NB4 (cell line): Measurements from ENCODE around the gene ZFP3.
"Not testable (repeated sequence)": the region's sequence is repeated elsewhere in the genome, so short reads cannot be mapped to it uniquely, and the experiment has no call there.

Experiments
- DNase-seq: peaks from one replicate; pipeline ENCODE4 v3.0.0; 2010; ENCODE audit warnings: low read depth
- H3K4me3 ChIP-seq: one replicate; pipeline ENCODE4 v1.5.1; 2011; ENCODE audit warnings: mild to moderate bottlenecking, low read depth, low read length, moderate library complexity
- MYC ChIP-seq: IDR thresholded peaks from 2 replicates; pipeline ENCODE4 v1.6.1; 2011; ENCODE audit warnings: low read depth, low read length
- POLR2A ChIP-seq: IDR thresholded peaks from 2 replicates; pipeline ENCODE4 v1.6.1; 2011; ENCODE audit warnings: mild to moderate bottlenecking; ENCODE audit not compliant: insufficient read length; ENCODE audit errors: extremely low read depth
- TF ChIP-seq, protein P1 (sequence below): IDR thresholded peaks from one replicate; pipeline ENCODE4 v1.5.1; 2012; ENCODE audit warnings: low read depth, low read length
- TF ChIP-seq, protein P2 (sequence below): IDR thresholded peaks from 2 replicates; pipeline ENCODE4 v1.6.1; 2011; ENCODE audit warnings: low read depth, low read length

ZFP3 gene

DNA sequence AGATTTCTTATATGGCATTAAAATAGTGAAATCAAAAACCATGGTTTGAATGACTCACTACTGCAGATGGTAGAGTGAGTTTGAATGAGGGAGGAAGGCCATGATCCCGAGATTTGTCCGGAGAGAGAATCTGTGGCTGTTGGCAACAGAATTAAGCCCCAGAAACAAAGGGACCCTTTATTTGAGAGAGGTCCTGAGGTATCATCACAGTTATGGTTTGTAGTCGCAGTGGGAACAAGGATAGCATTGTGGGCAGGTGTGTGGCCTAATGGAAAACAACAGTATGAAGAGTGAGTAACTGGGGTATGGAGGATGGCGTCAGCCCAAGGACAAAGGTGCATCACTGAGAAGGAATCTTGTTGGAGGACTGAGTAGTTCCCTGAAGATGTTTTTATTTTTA, 8.5 kb upstream of the ZFP3 start:
- H3K4me3 ChIP-seq, result no peak overlapping the region
- DNase-seq, result no peak
- TF ChIP-seq, protein P1, sequence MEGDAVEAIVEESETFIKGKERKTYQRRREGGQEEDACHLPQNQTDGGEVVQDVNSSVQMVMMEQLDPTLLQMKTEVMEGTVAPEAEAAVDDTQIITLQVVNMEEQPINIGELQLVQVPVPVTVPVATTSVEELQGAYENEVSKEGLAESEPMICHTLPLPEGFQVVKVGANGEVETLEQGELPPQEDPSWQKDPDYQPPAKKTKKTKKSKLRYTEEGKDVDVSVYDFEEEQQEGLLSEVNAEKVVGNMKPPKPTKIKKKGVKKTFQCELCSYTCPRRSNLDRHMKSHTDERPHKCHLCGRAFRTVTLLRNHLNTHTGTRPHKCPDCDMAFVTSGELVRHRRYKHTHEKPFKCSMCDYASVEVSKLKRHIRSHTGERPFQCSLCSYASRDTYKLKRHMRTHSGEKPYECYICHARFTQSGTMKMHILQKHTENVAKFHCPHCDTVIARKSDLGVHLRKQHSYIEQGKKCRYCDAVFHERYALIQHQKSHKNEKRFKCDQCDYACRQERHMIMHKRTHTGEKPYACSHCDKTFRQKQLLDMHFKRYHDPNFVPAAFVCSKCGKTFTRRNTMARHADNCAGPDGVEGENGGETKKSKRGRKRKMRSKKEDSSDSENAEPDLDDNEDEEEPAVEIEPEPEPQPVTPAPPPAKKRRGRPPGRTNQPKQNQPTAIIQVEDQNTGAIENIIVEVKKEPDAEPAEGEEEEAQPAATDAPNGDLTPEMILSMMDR, result no peak
- TF ChIP-seq, protein P2, sequence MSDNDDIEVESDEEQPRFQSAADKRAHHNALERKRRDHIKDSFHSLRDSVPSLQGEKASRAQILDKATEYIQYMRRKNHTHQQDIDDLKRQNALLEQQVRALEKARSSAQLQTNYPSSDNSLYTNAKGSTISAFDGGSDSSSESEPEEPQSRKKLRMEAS, result no peak
- TF ChIP-seq POLR2A, result no peak
- no peak for TF ChIP-seq MYC

DNA sequence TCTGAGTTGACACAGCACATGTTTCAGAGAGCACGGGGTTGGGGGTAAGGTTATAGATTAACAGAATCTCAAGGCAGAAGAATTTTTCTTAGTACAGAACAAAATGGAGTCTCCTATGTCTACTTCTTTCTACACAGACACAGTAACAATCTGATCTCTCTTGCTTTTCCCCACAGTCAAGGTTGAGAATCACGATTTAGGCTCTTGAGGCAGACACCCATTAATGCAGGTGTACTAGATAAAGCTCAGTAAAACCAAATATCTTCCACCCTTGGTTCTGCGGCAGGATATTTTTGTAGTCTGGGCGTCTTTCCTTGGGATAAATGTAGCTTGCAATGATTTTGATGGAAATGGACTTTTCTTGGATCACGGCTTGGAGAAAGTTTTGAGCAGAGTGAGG, 2.8 kb upstream of the ZFP3 start:
- not testable (repeated sequence) for H3K4me3 ChIP-seq, DNase-seq

DNA sequence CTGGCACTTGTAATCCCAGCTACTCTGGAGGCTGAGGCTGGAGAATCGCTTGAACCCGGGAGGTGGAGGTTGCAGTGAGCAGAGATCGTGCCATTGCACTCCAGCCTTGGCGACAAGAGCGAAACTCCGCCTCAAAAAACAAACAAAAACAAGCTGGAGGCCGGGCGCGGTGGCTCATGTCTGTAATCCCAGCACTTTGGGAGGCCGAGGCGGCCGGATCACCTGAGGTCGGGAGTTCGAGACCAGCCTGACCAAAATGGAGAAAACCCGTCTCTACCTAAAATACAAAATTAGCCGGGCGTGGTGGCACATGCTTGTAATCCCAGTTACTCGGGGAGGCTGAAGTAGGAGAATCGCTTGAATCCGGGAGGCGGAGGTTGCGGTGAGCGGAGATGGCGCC, 992 bp upstream of the ZFP3 start:
- not testable (repeated sequence) for DNase-seq, H3K4me3 ChIP-seq

DNA sequence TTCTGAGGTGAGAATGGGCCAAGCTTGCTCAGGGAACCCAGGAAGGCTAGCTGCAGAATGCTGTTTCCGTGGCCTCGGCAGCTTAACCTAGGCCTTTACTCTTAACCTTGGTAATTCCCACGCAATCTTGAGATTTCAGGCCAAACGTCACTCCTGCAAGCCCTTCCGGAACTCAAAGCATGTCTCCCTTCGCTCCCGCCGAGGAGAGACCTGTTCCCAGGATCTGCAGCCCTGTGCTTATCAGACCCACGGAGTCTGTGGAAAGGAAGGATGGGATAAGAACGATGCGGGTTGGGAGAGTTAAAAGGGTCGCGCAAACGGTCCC, 524 bp upstream of the ZFP3 start:
- DNase-seq, result no peak
- H3K4me3 ChIP-seq, result no peak overlapping the region

DNA sequence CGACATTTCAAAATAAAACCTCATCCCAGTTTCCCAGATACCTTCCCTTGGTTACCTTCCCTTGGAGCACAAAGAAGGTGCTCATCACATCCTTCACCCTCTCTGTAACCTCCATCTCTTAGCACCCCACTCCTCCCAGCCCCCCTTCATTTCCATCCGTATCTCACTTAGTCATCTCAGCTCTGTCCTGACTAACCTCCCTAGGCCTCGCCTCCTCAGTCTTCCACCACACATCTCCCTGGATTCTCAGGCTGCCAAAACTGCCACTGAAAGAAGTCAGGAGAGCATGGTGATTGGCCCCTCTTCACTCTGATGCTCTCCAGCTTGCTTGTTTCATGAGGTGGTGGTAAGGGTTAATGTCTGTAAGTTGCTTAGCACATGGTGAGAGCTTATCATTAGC, 2.3 kb downstream of the ZFP3 start:
- DNase-seq, result no peak
- TF ChIP-seq, protein P1, result no peak
- no peak for TF ChIP-seq MYC
- TF ChIP-seq, protein P2, result no peak
- no peak for TF ChIP-seq POLR2A
- H3K4me3 ChIP-seq, result no peak overlapping the region

More for the DNA sequence above, 524 bp upstream of the ZFP3 start:
- no peak for TF ChIP-seq POLR2A
- TF ChIP-seq MYC, result no peak
- TF ChIP-seq, protein P1, result no peak
- TF ChIP-seq, protein P2, result no peak

DNA sequence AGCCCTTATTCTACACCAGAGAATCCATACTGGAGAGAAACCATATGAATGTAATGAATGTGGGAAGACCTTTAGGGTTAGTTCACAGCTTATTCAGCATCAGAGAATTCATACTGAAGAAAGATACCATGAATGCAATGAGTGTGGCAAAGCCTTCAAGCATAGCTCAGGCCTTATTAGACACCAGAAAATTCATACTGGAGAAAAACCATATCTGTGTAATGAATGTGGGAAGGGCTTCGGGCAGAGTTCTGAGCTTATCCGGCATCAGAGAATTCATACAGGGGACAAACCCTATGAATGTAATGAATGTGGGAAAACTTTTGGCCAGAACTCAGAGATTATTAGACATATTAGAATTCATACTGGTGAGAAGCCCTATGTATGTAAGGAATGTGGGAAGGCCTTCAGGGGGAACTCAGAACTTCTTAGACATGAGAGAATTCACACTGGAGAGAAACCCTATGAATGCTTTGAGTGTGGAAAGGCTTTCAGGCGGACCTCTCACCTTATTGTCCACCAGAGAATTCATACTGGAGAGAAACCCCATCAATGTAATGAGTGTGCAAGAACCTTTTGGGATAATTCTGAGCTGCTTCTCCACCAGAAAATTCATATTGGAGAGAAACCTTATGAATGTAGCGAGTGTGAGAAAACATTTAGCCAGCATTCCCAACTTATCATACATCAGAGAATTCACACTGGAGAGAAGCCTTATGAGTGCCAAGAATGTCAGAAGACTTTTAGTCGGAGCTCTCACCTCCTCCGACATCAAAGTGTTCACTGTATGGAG, 14.1 kb downstream of the ZFP3 start:
- no peak for DNase-seq
- no peak overlapping the region for H3K4me3 ChIP-seq
- TF ChIP-seq MYC, result no peak
- TF ChIP-seq, protein P1, result no peak
- TF ChIP-seq, protein P2, result no peak
- no peak for TF ChIP-seq POLR2A

DNA sequence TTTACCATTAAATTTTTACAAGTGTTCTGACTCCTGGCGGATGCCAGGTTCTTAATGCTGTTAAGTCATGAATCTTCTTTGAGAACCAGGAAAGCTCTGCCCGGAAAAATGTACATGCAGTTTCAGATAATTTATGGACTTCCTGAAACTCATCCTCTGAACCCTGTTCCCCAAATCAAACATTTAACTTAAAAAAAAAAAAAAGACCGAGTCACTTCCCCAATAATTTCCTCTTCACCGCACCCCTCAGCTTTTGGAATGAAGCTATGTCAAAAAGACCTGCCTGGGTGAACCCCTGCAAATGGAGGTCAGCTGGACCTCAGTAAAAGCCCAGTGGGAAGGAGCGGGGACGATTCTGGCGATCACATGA, 18.4 kb downstream of the ZFP3 start:
- no peak overlapping the region for H3K4me3 ChIP-seq
- no peak for TF ChIP-seq POLR2A
- TF ChIP-seq, protein P2, result no peak
- TF ChIP-seq, protein P1, result no peak
- no peak for TF ChIP-seq MYC

More for the DNA sequence above, 18.4 kb downstream of the ZFP3 start:
- DNase-seq, result no peak
